Common myeloid progenitor, CD34-positive (primary cell): ENCODE data around the gene FBXO42.
"Not testable (repeated sequence)": the region's sequence is repeated elsewhere in the genome, so short reads cannot be mapped to it uniquely, and the experiment has no call there.

Experiments
- CTCF ChIA-PET: fragments of 350-600 bp; sonication (Branson Sonifier 250); formaldehyde crosslinking; loops from one replicate; lab custom pipeline; 2021; ENCODE audit warnings: antibody characterized with exemption; lab: Charles Lee
- POLR2A ChIA-PET: fragments of 350-600 bp; sonication (Branson Sonifier 250); formaldehyde crosslinking; loops from one replicate; lab custom pipeline; 2021; ENCODE audit warnings: antibody characterized with exemption; lab: Charles Lee
- DNase-seq, 3 donors: peaks; one replicate each; pipeline versions ENCODE4 v3.0.0 to v3.0.0-alpha.2; 2013
- H3K27ac ChIP-seq, 2 experiments: 1 replicate in 1 of 2; 2 replicates in 1 of 2; pipeline ENCODE4 v1.7.0; 2013; ENCODE audit warnings: inconsistent platforms in 2 of 2, low read length in 2 of 2, mild to moderate bottlenecking in 2 of 2, low read depth in 1 of 2, moderate library complexity in 1 of 2; ENCODE audit not compliant: severe bottlenecking in 2 of 2, insufficient read depth in 1 of 2, poor library complexity in 1 of 2
- H3K27me3 ChIP-seq, 5 experiments: replicated peaks in 2 of 5; 1 replicate in 3 of 5; 2 replicates in 2 of 5; pipeline versions ENCODE4 v1.6.1 to v1.7.0; 2013; ENCODE audit warnings: low read length in 4 of 5, mild to moderate bottlenecking in 2 of 5, moderate library complexity in 2 of 5, inconsistent platforms in 1 of 5; ENCODE audit not compliant: insufficient read depth in 5 of 5, control insufficient read depth in 4 of 5
- H3K36me3 ChIP-seq, 4 experiments: 1 replicate in 2 of 4; 2 replicates in 2 of 4; pipeline versions ENCODE4 v1.6.1 to v1.7.0; 2013; ENCODE audit warnings: low read length in 3 of 4, control low read depth in 1 of 4, mild to moderate bottlenecking in 1 of 4; ENCODE audit not compliant: control insufficient read depth in 4 of 4, insufficient read depth in 4 of 4
- H3K4me1 ChIP-seq, 4 experiments: 1 replicate in 3 of 4; 2 replicates in 1 of 4; pipeline versions ENCODE4 v1.6.1 to v1.7.1; 2013; ENCODE audit warnings: low read length in 3 of 4, mild to moderate bottlenecking in 3 of 4, control low read depth in 1 of 4, inconsistent platforms in 1 of 4, moderate library complexity in 1 of 4; ENCODE audit not compliant: control insufficient read depth in 4 of 4, insufficient read depth in 4 of 4; ENCODE audit errors: control extremely low read depth in 1 of 4
- H3K4me3 ChIP-seq, 7 experiments: 1 replicate in 4 of 7; 2 replicates in 3 of 7; pipeline versions ENCODE4 v1.5.1 to v1.7.0; 2013; ENCODE audit warnings: mild to moderate bottlenecking in 7 of 7, low read length in 6 of 7, moderate library complexity in 6 of 7, inconsistent platforms in 2 of 7, low read depth in 2 of 7, control low read depth in 1 of 7; ENCODE audit not compliant: insufficient read depth in 4 of 7, control insufficient read depth in 1 of 7; ENCODE audit errors: extremely low read depth in 1 of 7
- H3K9me3 ChIP-seq, 5 experiments: 1 replicate in 4 of 5; 2 replicates in 1 of 5; pipeline versions ENCODE4 v1.6.1 to v1.7.1; 2013; ENCODE audit warnings: low read length in 4 of 5, mild to moderate bottlenecking in 2 of 5, inconsistent platforms in 1 of 5, low read depth in 1 of 5, moderate library complexity in 1 of 5; ENCODE audit not compliant: control insufficient read depth in 4 of 5, insufficient read depth in 2 of 5; ENCODE audit errors: control extremely low read depth in 1 of 5
- WGBS: methylation state at CpG from one replicate; pipeline ENCODE4 v1.1.5; 2013; ENCODE audit not compliant: insufficient coverage; 5-methylcytosine and 5-hydroxymethylcytosine counted together

FBXO42 gene

DNA sequence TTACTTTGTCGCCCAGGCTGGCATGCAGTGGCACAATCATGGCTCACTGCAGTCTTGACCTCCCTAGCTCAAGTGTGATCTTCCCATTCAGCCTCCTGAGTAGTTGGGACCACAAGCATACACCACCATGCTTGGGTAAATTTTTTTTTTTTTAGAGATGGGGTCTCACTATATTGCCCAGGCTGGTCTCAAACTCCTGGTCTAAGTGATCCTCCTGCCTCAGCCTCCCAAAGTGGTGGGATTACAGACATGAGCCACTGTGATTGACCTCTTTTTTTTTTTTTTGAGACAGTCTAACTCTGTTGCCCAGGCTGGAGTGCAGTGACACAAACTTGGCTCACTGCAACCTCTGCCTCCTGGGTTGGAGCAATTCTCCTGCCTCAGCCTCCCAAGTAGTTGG lies 106.0 kb downstream of the FBXO42 start:
- CTCF ChIA-PET, result interaction anchor here (1.0 to 5.0 kb wide), 7 partner anchors 12 to 166 kb away, joined by 3 to 48 read pairs (median 21); no protein-coding TSS in a partner anchor
- H3K4me3 ChIP-seq, H3K9me3 ChIP-seq, H3K27ac ChIP-seq, POLR2A ChIA-PET, H3K27me3 ChIP-seq, DNase-seq: not testable (repeated sequence)
- peaks cover 26 to 52% (median 42%) of the 10 kb centered on the region in 4 experiments for H3K4me1 ChIP-seq
- H3K36me3 ChIP-seq, result peaks cover 3 to 24% (median 10%) of the 10 kb centered on the region in 4 experiments
- WGBS, result 100% methylated on average over 1 of the region's 1 CpG

DNA sequence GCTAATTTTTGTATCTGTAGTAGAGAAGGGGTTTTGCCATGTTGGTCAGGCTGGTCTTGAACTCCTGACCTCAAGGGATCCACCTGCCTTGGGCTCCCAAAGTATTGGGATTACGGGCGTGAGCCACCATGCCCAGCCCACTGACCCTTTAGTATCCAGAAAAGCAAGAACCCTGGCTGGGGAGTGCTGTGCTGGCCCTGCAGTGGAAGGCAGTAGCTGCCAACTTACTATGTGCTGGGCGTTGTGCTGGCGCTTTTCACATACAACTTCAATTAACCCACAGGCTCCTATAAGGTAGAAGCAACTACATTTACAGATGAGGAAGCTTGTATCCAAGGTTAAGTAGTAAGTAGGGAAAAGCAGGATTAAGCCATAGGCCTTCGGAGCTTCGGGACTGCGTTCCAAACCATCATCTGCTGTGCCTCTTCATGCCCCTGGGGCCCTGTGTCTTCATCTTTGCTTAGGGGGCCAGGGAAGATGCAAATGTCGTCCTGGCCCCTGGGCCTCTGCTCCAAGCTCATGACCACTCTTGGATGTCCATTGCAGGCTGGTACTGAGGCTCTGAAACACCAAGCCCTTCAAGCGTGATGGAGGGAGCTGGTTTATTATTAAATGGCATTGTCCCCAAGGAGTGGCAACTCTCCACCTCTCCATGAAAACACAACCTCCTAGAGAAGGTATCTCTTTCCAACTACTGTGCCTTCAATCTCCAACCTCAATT lies 106.6 kb downstream of the FBXO42 start:
- no peak for DNase-seq
- ChIA-PET POLR2A (no interaction called here), CTCF (interaction anchor here (0.7 to 5.0 kb wide), 12 partner anchors 9 to 172 kb away, joined by 3 to 48 read pairs (median 5); partner anchors contain the start of gene FAM131C)
- Histone ChIP-seq H3K27ac (no peak overlapping the region), H3K27me3 (no peaks in the 10 kb centered on the region), H3K4me3 (no peak overlapping the region), H3K36me3 (peaks cover 2 to 18% (median 5%) of the 10 kb centered on the region in 4 experiments), H3K9me3 (no peaks in the 10 kb centered on the region), H3K4me1 (peaks cover 26 to 48% (median 38%) of the 10 kb centered on the region in 4 experiments)
- WGBS, result 91% methylated on average over 4 of the region's 9 CpGs

DNA sequence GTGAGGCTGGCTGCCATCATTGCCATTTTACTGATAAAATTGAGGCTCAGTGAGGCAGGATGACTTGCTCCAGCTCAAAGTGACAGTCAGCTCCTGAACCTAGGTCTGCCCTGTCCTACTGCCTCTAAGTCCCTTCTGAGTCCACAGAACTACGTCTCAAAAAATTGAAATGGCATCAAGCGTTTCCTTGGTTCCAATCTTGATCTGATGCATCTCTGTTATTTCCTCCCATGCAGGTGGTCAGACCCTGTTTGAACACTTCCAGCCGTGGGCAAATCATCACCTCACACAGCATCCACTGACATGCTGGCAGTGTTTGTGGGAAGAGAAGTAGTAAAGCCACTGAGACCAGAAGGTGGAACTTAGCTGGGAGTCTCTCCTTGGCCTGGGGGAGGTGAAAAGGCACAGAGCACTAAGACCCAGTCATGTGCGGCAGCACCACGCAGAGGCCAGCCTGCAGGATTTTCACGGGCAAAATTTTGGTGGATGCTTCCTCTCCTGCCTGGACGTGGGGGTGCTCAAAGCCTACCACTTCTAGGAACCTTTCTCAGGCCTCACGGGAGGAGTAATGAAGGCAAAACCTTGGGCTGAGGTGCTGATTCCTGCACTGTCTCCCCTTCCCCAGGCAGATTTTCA lies 107.5 kb downstream of the FBXO42 start:
- H3K4me3 ChIP-seq, result no peak overlapping the region
- peaks cover 24 to 40% (median 30%) of the 10 kb centered on the region in 4 experiments for H3K4me1 ChIP-seq
- WGBS, result 98% methylated on average over 5 of the region's 8 CpGs
- POLR2A ChIA-PET, result no interaction called here
- H3K27me3 ChIP-seq, result no peaks in the 10 kb centered on the region
- CTCF ChIA-PET, result interaction anchor here (0.7 to 5.0 kb wide), 19 partner anchors 9 to 171 kb away, joined by 3 to 48 read pairs (median 5); partner anchors contain the start of gene FAM131C
- peaks cover 0 to 15% (median 4%) of the 10 kb centered on the region in 4 experiments for H3K36me3 ChIP-seq
- no peak overlapping the region for H3K27ac ChIP-seq
- no peak for DNase-seq
- H3K9me3 ChIP-seq, result no peaks in the 10 kb centered on the region

DNA sequence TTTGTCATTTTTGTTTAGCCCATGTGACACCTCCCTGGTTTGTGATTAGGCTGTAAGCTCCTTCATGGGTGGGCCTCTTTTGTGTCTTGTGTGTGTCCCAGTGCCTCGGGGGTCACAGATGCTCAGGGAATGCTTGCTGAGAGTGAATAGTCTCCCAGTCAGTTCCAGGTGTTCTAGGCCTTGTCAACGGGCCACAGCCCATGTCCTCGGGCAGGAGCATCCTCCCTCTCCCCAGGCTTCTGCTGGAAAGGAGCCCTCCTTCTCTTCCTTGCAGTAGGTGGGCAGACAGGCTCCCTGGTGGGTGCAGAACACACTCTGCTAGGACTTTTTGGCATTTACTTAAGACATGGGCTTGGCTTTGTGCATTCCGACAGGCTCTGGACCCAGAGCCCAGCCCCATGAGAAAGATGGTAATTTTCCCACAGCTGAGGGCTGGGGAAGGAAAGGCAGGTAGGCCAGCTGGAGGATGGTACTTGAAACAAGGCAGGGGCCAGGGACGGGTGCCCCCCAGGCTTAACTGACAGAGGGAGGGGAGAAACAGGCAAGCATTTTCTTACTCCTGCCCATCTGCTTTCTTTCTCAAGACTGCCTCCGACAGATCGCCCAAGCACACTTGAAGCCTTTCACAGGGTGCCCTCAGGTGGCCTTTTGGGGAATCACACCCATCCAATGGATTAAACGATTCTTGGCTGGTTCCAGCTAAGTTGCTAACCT lies 108.2 kb downstream of the FBXO42 start:
- H3K9me3 ChIP-seq, result no peaks in the 10 kb centered on the region
- peaks cover 0 to 15% (median 4%) of the 10 kb centered on the region in 4 experiments for H3K36me3 ChIP-seq
- H3K27ac ChIP-seq, result no peak overlapping the region
- ChIA-PET POLR2A (no interaction called here), CTCF (interaction anchor here (0.9 to 5.0 kb wide), 18 partner anchors 10 to 171 kb away, joined by 3 to 48 read pairs (median 6); partner anchors contain the start of gene FAM131C)
- peaks cover 17 to 33% (median 23%) of the 10 kb centered on the region in 4 experiments for H3K4me1 ChIP-seq
- 39% methylated on average over 8 of the region's 8 CpGs for WGBS
- no peak overlapping the region for H3K4me3 ChIP-seq
- peak; percentile 80 to 91 (median 86) for DNase-seq
- no peaks in the 10 kb centered on the region for H3K27me3 ChIP-seq

DNA sequence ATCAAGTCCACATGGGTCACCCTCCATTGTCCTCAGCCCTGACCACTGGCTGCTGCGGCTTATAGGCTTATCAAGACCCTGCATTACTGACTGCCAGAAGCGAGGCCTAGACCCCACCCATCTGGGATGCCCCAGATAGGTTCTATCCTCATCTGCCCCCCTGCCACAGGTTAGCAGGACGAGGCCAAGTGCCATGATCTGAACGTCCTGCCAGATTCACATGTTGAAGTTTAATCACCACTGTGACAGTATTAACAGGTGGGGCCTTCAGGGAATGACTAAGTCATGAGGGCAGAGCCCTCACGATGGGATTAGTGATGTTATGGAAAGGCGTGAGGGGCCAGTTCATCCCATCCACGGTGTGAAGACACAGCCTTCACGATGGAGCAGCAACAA lies 109.1 kb downstream of the FBXO42 start:
- no peak overlapping the region for H3K4me3 ChIP-seq
- no peak overlapping the region for H3K27ac ChIP-seq
- 88% methylated on average over 8 of the region's 8 CpGs for WGBS
- no peak for DNase-seq
- H3K36me3 ChIP-seq, result peaks cover 0 to 15% (median 4%) of the 10 kb centered on the region in 4 experiments
- H3K9me3 ChIP-seq, result no peaks in the 10 kb centered on the region
- H3K4me1 ChIP-seq, result peaks cover 10 to 24% (median 15%) of the 10 kb centered on the region in 4 experiments
- ChIA-PET POLR2A (no interaction called here), CTCF (interaction anchor here (1.2 to 5.0 kb wide), 9 partner anchors 9 to 168 kb away, joined by 3 to 48 read pairs (median 8); no protein-coding TSS in a partner anchor)
- H3K27me3 ChIP-seq, result no peaks in the 10 kb centered on the region

DNA sequence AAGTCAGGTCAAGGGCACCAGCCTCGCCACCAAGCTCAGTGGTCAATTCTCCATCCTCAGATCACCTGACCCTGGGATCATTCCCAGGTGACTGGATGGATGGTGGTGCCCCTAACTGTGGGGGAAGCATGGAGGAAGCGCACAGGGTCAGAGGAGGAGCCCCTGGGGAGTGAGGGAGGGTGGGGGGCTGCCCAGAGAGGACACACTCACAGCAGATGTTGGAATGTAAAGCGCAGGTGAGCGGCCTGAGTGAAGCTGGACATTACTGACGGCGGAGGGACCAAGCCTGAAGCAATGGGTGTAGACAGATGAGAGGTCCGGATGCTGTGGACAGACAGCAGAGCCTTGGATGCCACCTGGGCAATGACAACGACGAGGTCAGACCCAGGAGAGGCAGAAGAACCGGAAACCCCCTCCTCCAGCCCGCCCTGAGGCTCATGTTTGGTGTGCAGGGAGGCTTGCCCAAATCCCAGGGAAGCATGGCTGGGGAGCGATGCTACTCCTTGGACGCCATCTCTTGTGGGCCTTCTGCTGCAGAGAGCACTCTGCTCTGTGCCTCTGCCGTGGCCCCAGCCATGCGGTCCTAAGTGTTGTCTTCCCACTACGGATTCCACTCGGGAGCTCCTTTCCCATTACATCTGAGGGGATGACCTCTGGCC lies 109.6 kb downstream of the FBXO42 start:
- no peaks in the 10 kb centered on the region for H3K9me3 ChIP-seq
- H3K27me3 ChIP-seq, result no peaks in the 10 kb centered on the region
- DNase-seq, result no peak
- no peak overlapping the region for H3K27ac ChIP-seq
- peaks cover 0 to 10% (median 4%) of the 10 kb centered on the region in 4 experiments for H3K36me3 ChIP-seq
- H3K4me1 ChIP-seq, result peaks cover 7 to 22% (median 11%) of the 10 kb centered on the region in 4 experiments
- ChIA-PET CTCF (interaction anchor here (1.1 to 5.0 kb wide), 9 partner anchors 9 to 164 kb away, joined by 3 to 48 read pairs (median 7); no protein-coding TSS in a partner anchor), POLR2A (no interaction called here)
- 93% methylated on average over 15 of the region's 17 CpGs for WGBS
- H3K4me3 ChIP-seq, result no peak overlapping the region
